Astrocyte (in vitro differentiated cells and primary cell): ENCODE results near the gene OGFOD2.

Experiments
- EZH2 ChIP-seq: IDR thresholded peaks from 2 replicates; pipeline ENCODE4 v1.6.1; 2012; ENCODE audit warnings: mild to moderate bottlenecking, low read length, inconsistent platforms; ENCODE audit not compliant: insufficient read depth
- TF ChIP-seq, protein P1 (sequence below): IDR thresholded peaks from 2 replicates; pipeline ENCODE4 v1.5.1; 2011; ENCODE audit warnings: low read depth, mild to moderate bottlenecking, inconsistent platforms, low read length, moderate library complexity; ENCODE audit not compliant: insufficient read depth

- TF ChIP-seq, protein P1, sequence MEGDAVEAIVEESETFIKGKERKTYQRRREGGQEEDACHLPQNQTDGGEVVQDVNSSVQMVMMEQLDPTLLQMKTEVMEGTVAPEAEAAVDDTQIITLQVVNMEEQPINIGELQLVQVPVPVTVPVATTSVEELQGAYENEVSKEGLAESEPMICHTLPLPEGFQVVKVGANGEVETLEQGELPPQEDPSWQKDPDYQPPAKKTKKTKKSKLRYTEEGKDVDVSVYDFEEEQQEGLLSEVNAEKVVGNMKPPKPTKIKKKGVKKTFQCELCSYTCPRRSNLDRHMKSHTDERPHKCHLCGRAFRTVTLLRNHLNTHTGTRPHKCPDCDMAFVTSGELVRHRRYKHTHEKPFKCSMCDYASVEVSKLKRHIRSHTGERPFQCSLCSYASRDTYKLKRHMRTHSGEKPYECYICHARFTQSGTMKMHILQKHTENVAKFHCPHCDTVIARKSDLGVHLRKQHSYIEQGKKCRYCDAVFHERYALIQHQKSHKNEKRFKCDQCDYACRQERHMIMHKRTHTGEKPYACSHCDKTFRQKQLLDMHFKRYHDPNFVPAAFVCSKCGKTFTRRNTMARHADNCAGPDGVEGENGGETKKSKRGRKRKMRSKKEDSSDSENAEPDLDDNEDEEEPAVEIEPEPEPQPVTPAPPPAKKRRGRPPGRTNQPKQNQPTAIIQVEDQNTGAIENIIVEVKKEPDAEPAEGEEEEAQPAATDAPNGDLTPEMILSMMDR, result no peak
- TF ChIP-seq EZH2, result no peak
These were observed 47.2 kb upstream of the OGFOD2 start for GRCh38 chr12:122927756-122928403.
